KMS-11 (cell line): ENCODE results near the gene TSEN2.
"Not testable (repeated sequence)": the region's sequence is repeated elsewhere in the genome, so short reads cannot be mapped to it uniquely, and the experiment has no call there.

Source experiments
- H2AFZ ChIP-seq: fragments of 200-600 bp; sonication (generic); 2 replicates; pipeline ENCODE4 v1.6.1; 2016; ENCODE audit warnings: antibody characterized with exemption, mixed run types, low read depth
- H3K27ac ChIP-seq: fragments of 200-600 bp; sonication (generic); 2 replicates; pipeline ENCODE4 v1.6.1; 2016; ENCODE audit warnings: mild to moderate bottlenecking, mixed run types
- H3K27me3 ChIP-seq: fragments of 200-600 bp; sonication (generic); 2 replicates; pipeline ENCODE4 v1.6.1; 2017; ENCODE audit warnings: mild to moderate bottlenecking, low read depth, mixed run types, moderate library complexity; ENCODE audit not compliant: insufficient read depth
- H3K36me3 ChIP-seq: fragments of 200-600 bp; sonication (generic); 2 replicates; pipeline ENCODE4 v1.6.1; 2017; ENCODE audit warnings: mild to moderate bottlenecking, mixed run types; ENCODE audit not compliant: insufficient read depth
- H3K4me1 ChIP-seq: fragments of 200-600 bp; sonication (generic); 2 replicates; pipeline ENCODE4 v1.6.1; 2016; ENCODE audit warnings: mild to moderate bottlenecking, low read depth, mixed run types; ENCODE audit not compliant: poor library complexity, severe bottlenecking
- H3K4me2 ChIP-seq: fragments of 200-600 bp; sonication (generic); 2 replicates; pipeline ENCODE4 v1.7.0; 2016; ENCODE audit warnings: mild to moderate bottlenecking, mixed run types
- H3K4me3 ChIP-seq: fragments of 200-600 bp; sonication (generic); IDR thresholded peaks from 2 replicates; pipeline ENCODE4 v1.6.1; 2017; ENCODE audit warnings: low read depth, low read length, mixed read lengths; ENCODE audit not compliant: insufficient read depth
- H3K79me2 ChIP-seq: fragments of 200-600 bp; sonication (generic); 2 replicates; pipeline ENCODE4 v1.6.1; 2016; ENCODE audit warnings: low read depth, mixed run types; ENCODE audit not compliant: insufficient read depth
- H3K9ac ChIP-seq: fragments of 200-600 bp; sonication (generic); 2 replicates; pipeline ENCODE4 v1.6.1; 2016; ENCODE audit warnings: mild to moderate bottlenecking, mixed run types
- H4K20me1 ChIP-seq: fragments of 200-600 bp; sonication (generic); 2 replicates; pipeline ENCODE4 v1.6.1; 2016; ENCODE audit warnings: mild to moderate bottlenecking, mixed run types; ENCODE audit not compliant: insufficient read depth
- TF ChIP-seq, protein P1 (sequence below): fragments of 200-600 bp; sonication (generic); conservative IDR thresholded peaks from 2 replicates; pipeline ENCODE4 v1.6.1; 2017; ENCODE audit warnings: low read depth, mild to moderate bottlenecking, antibody characterized with exemption, low read length, moderate library complexity, mixed read lengths

The TSEN2 gene

GRCh38 chr3:12456441-12456840 lies 27.8 kb upstream of the TSEN2 start:
- Histone ChIP-seq H2AFZ (no peak overlapping the region), H3K27me3 (no peaks in the 10 kb centered on the region), H4K20me1 (no peaks in the 10 kb centered on the region), H3K4me1 (no peaks in the 10 kb centered on the region), H3K79me2 (no peaks in the 10 kb centered on the region), H3K27ac (no peak overlapping the region), H3K4me3 (no peak overlapping the region), H3K36me3 (no peaks in the 10 kb centered on the region), H3K4me2 (no peak overlapping the region), H3K9ac (no peak overlapping the region)
- TF ChIP-seq, protein P1, sequence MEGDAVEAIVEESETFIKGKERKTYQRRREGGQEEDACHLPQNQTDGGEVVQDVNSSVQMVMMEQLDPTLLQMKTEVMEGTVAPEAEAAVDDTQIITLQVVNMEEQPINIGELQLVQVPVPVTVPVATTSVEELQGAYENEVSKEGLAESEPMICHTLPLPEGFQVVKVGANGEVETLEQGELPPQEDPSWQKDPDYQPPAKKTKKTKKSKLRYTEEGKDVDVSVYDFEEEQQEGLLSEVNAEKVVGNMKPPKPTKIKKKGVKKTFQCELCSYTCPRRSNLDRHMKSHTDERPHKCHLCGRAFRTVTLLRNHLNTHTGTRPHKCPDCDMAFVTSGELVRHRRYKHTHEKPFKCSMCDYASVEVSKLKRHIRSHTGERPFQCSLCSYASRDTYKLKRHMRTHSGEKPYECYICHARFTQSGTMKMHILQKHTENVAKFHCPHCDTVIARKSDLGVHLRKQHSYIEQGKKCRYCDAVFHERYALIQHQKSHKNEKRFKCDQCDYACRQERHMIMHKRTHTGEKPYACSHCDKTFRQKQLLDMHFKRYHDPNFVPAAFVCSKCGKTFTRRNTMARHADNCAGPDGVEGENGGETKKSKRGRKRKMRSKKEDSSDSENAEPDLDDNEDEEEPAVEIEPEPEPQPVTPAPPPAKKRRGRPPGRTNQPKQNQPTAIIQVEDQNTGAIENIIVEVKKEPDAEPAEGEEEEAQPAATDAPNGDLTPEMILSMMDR = no peak

- not testable (repeated sequence) for H4K20me1 ChIP-seq, H3K9ac ChIP-seq, H3K4me2 ChIP-seq, H3K36me3 ChIP-seq, H3K27ac ChIP-seq, H3K4me3 ChIP-seq, H2AFZ ChIP-seq, H3K4me1 ChIP-seq, H3K79me2 ChIP-seq, H3K27me3 ChIP-seq
These were observed 26.9 kb upstream of the TSEN2 start for GRCh38 chr3:12457380-12457779.

DNA sequence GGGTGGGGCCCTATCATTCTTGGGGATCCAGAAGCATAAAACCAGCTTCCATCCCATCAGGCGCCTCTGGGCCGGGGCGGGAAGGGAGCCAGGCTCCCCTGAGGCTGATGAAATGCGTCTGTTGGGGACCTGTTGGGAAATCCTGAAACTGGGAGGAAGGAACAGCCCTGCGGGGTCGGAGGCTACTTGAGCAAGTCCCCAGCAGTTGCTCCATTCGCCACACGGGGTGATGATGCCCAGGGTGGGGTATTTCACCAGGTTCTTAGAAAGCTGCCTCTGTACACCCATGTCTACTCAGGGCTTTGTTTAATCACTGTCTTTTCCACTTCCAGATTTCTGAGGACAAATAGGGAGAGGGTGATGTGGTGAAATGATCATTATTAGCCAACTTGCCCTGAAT lies 25.4 kb upstream of the TSEN2 start:
- Histone ChIP-seq H3K36me3 (no peaks in the 10 kb centered on the region), H4K20me1 (no peaks in the 10 kb centered on the region), H3K4me2 (no peak overlapping the region), H3K9ac (no peak overlapping the region), H3K79me2 (no peaks in the 10 kb centered on the region), H3K27me3 (no peaks in the 10 kb centered on the region), H3K27ac (no peak overlapping the region), H3K4me1 (no peaks in the 10 kb centered on the region), H2AFZ (no peak overlapping the region), H3K4me3 (no peak overlapping the region)
- TF ChIP-seq, protein P1 = no peak

DNA sequence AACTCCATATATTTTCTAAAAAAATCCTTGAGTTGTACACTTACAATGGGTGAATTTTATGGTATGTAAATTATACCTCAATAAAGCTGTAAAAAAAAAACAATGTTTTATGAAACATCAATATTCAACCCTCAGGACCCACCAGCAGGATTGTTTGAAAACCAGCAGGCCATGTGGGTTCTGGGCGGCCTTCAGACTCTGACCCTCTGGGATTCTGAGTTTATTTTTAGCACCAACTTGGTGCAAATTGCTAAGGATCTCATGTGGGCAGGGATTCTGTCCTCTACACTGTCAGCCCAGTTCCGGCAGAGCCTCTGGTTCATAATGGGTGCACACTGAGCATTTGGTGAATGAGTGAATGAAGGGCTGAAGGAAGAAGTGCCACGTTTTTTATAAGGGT lies 24.2 kb upstream of the TSEN2 start:
- TF ChIP-seq, protein P1 = no peak

DNA sequence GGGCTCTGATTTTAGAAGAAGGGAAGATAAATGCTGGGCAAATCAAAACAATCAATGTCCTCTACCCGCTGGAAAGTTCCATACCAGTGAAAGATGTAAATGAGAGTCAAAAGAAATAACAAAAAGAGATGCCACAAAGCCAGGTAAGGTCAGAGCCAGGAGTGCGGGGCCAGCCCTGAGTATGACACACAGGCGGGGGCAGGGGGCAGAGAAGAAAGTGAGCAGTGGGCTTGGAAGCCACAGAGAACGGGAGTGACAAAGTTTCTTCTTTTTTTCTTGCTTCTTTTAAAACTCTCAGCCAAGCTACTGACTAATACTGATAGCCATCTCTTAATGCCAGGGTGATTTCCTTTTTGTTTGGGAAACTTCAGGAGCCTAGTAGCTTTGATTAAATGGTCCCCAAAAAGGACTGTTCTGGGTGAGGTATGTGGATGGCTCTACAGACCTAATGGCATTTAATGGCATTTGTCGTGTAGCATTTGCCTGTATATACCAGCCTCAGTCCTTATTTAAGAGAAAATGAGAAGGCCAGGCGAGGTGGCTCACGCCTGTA lies 23.1 kb upstream of the TSEN2 start:
- Histone ChIP-seq H3K27ac (no peak overlapping the region), H3K27me3 (no peaks in the 10 kb centered on the region), H3K4me3 (no peak overlapping the region), H4K20me1 (no peaks in the 10 kb centered on the region), H3K9ac (no peak overlapping the region), H3K79me2 (no peaks in the 10 kb centered on the region), H3K4me1 (no peaks in the 10 kb centered on the region), H3K36me3 (no peaks in the 10 kb centered on the region), H2AFZ (no peak overlapping the region), H3K4me2 (no peak overlapping the region)
- TF ChIP-seq, protein P1 = no peak

More for the DNA sequence above, 24.2 kb upstream of the TSEN2 start:
- H3K4me1 ChIP-seq = no peaks in the 10 kb centered on the region
- H3K27ac ChIP-seq = no peak overlapping the region
- no peak overlapping the region for H3K9ac ChIP-seq
- no peak overlapping the region for H3K4me3 ChIP-seq
- no peaks in the 10 kb centered on the region for H3K79me2 ChIP-seq
- H4K20me1 ChIP-seq = no peaks in the 10 kb centered on the region
- H3K27me3 ChIP-seq = no peaks in the 10 kb centered on the region
- no peak overlapping the region for H3K4me2 ChIP-seq
- H3K36me3 ChIP-seq = no peaks in the 10 kb centered on the region
- H2AFZ ChIP-seq = no peak overlapping the region
